ENCODE data around the gene NDUFS6.

- TF ChIP-seq CTCF (IDR thresholded peaks at IDR 0.05) (no peak), POLR2A (IDR thresholded peaks at IDR 0.05) (no peak), POLR2AphosphoS5 (IDR thresholded peaks at IDR 0.05; ENCODE audit: insufficient read depth in 1 of 2, low read depth in 1 of 2) (no peak)
Observed at GRCh38 chr5:1835431-1835830, 34.2 kb downstream of the NDUFS6 start.

Measured in vagina (tissue), 2 donors.